Measurements from ENCODE around the gene RASGRP4. TPM values are rescaled to one million over a fixed set of nuclear protein-coding genes. Genes with fewer than 3 reads are reported as not detected.
"Not testable (repeated sequence)": the region's sequence is repeated elsewhere in the genome, so short reads cannot be mapped to it uniquely, and the experiment has no call there.

Gene RASGRP4
- total RNA-seq, 2 donors from 2014 or later = 2.3 to 8.3 TPM

DNA sequence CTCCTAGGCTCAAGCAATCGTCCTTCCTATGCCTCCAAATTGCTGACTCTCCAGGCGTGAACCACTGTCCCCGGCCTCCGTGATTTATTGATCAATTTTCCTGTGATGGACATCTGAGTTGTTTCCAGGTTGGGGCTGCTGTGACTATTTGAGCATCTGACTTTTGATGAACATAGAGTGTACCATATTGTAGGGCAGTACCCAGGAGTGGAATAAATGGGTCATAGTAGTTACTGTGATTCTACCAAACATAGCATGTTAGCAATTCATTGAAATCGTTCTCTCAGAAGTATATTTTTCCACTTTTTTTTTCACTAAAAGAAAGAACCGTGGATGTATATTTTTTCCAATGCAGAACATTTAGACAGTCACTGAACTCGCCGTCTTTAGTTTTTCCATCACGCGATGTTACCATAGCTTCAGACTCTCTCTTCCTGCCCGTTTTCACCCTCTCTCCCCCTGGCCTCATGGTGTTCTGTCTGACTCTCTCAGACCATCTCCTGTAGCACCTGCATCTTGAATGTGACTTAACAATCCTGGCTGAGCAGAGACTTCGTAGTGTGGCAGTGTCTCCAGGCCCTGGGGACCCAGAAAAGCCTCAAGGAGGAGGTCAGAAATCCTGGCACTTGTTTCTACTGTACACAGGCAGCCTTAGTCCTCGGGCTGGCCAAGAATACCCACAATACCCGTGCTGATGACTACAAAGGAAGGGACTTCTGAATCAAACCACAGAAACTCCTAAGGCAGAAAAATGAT is 3.2 kb upstream of the RASGRP4 start:
- ATAC-seq (peak; percentile 53 to 71), DNase-seq (ENCODE audit: low spot score in 2 of 2) (peak in 1 of 2 donors; percentile 39)
- no peaks in the 10 kb centered on the region for H3K36me3 Mint-ChIP-seq
- peak overlapping the region; percentile 85 to 99 for H3K27ac Mint-ChIP-seq
- no peaks in the 10 kb centered on the region for H3K9me3 Mint-ChIP-seq

DNA sequence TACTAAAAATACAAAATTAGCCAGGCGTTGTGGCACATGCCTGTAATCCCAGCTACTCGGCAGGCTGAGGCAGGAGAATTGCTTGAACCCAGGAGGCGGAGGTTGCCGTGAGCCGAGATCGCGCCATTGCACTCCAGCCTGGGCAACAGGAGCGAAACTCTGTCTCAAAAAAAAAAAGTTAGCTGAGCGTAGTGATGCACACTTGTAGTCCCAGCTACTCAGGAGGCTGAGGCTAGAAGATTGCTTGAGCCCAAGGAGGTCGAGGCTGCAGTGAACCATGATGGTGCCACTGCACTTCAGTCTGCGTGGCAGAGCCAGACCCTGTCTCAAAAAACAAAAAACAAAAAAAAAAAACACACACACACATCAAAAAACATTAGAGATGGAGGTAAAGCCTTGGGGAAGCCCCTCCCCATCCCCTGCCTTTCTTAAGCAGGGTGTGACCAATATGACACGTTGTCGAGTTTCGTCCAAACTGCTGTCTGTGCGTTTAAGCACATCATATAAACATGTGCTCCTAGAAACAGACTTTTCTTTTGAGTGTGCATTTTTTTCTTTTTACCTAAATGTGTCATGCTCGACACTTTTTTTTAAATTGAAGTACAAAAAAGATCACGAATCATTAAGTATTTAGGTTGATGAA is 1.1 kb upstream of the RASGRP4 start:
- H3K27ac Mint-ChIP-seq = peak overlapping the region; percentile 83 to 96
- not testable (repeated sequence) for H3K9me3 Mint-ChIP-seq, H3K36me3 Mint-ChIP-seq
- ATAC-seq = peak; percentile 85 to 86
- peak in 1 of 2 donors; percentile 54 for DNase-seq (ENCODE audit: low spot score in 2 of 2)

DNA sequence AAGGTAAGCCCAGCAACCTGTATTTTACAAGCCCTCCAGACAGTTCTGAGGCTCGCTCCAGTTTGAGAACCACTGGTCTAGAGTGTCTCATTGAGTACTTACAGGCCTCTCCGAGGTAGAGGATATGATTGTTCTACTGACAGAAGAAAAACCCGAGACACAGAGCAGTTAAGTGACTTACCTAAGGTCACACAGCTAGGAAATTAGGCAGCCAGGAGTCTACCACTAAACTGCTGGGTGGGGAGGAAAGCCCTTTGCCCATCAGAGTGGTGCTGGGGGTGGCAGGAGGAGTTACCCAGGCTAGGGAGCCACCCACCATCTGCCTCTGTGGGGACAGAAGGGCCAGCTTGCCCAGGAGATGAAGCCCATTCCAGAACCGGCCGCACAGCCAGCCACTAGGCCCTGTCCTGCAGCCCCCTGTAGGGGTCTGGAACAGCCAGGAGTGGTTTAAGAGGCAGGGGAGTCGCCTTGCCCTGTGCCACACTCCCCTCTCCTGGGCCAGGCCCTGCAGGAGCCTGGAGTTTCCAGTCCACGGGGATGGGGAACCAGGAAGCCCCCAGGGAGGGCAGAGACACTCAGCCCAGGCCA is 703 bp downstream of the RASGRP4 start:
- no peaks in the 10 kb centered on the region for H3K36me3 Mint-ChIP-seq
- DNase-seq (ENCODE audit: low spot score in 2 of 2) (no peak), ATAC-seq (no peak)
- peak overlapping the region; percentile 65 to 69 for H3K27ac Mint-ChIP-seq
- no peaks in the 10 kb centered on the region for H3K9me3 Mint-ChIP-seq

DNA sequence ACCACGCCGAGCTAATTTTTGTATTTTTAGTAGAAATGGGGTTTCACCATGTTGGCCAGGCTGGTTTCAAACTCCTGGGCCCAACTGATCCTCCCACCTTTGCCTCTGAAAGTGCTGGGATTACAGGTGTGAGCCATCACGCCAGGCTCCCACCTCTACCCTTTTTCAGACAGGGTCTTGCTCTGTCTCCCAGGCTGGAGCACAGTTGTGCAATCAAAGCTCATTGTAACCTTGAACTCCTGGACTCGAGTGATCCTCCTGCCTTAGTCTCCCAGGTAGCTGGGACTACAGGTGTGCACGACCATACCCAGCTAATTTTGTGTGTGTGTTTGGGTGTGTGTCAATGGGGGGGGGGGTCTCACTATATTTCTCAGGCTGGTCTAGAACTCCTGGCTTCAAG is 1.7 kb downstream of the RASGRP4 start:
- no peak for ATAC-seq
- DNase-seq (ENCODE audit: low spot score in 2 of 2) = no peak
- Mint-ChIP-seq H3K27ac (no peak overlapping the region), H3K9me3 (no peaks in the 10 kb centered on the region), H3K36me3 (no peaks in the 10 kb centered on the region)

DNA sequence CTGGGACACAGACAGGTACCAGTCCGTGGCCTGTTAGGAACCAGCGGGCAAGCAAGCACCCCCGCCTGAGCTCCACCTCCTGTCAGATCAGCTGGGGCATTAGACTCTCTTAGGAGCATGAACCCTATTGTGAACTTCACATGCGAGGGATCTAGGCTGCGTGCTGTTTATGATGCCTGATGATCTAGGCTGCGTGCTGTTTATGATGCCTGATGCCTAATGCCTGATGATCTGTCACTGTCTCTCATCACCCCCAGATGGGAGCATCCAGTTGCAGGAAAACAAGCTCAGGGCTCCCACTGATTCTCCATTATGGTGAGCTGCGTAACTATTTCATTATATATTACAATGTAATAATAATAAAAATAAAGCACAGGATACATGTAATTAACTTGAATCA is 3.6 kb downstream of the RASGRP4 start:
- no peaks in the 10 kb centered on the region for H3K9me3 Mint-ChIP-seq
- no peaks in the 10 kb centered on the region for H3K36me3 Mint-ChIP-seq
- DNase-seq (ENCODE audit: low spot score in 2 of 2) (no peak), ATAC-seq (no peak)
- no peak overlapping the region for H3K27ac Mint-ChIP-seq

DNA sequence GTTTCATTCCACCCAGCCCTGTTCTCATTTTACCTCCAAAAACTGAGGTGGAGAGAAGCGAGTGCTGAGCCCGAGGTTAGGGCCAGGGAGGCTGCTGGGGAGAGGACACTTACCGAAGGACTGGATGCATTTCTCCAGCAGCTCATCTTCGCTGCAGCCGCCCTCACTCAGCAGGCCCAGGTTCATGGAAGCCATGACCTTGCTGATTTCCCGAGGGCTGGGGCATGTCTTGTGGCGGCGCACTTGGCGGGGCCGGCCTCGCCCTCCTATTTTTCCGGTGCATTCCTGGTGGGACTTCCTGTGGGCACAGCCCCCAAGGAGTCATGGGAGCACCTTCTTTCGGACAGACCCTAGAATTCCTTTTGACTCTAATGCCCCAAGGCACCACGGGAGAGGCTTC is 4.2 kb downstream of the RASGRP4 start:
- Mint-ChIP-seq H3K36me3 (no peaks in the 10 kb centered on the region), H3K9me3 (no peaks in the 10 kb centered on the region), H3K27ac (no peak overlapping the region)
- DNase-seq (ENCODE audit: low spot score in 2 of 2) (no peak), ATAC-seq (no peak)

DNA sequence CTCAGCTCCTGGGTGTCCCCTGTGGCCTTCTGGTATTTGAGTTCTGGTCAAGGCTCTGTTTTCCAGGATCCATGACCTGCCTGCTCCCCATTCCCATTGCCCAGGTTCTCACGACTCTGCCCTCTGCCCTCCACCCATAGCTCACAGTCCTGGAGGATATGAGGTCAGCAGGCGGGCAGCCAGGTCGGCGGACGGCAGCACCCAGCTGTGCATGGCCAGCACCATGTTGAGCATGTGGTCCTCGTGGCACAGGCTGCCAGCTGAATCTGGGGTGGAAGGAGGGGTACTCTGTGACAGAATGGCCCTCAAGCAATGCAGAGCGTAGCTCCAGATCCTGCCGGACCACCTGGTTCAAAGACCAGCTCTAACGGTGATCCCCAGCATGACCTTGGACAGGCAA is 5.1 kb downstream of the RASGRP4 start:
- no peaks in the 10 kb centered on the region for H3K36me3 Mint-ChIP-seq
- H3K27ac Mint-ChIP-seq = no peak overlapping the region
- ATAC-seq (no peak), DNase-seq (ENCODE audit: low spot score in 2 of 2) (no peak)
- H3K9me3 Mint-ChIP-seq = no peaks in the 10 kb centered on the region

DNA sequence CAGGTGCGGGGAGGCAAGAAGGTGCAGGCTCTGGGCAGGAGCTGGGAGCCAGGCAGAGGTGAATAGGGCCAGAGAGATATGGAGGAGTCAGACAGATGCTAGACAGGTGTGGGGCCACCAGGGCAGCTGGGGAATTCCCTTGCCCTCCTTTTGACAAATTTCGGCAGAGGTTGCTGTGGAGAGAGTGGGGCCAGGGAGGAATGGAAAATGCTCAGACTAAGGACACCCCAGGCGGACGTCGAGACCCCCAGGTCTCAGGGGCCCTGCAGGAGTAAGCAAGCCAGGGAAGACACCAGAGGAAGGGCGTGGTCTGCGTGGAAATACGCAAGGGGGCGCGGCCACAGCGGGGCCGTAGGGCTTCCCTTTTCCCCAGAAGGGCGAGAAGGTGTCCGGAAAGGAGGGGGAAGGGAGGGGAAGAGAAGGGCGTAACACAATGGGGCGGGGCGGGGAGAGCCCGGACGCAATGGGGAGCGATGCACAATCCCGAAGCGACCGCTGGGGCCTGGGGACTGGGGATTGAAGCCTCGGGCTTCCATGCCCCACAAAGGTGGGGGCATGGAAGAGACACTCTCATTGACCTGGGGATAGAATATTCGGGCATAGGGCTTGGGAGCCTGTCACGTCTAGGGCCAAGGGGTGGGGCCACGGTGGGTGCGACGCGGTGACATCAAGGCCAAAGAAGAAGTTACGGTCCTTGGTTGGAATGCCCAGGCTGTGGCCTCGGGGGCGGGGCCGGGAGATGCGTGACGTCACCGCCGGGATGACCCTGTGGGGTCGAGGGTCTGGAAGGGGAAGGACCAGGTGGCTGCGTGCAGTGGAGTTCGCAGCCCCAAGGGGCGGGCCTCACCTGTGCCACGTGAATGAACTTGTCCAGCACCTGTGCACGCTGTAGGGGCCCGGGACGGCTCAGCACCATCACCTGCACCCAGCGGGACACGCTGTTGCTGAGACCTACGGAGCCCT is 8.2 kb downstream of the RASGRP4 start:
- no peaks in the 10 kb centered on the region for H3K36me3 Mint-ChIP-seq
- no peaks in the 10 kb centered on the region for H3K9me3 Mint-ChIP-seq
- peak; percentile 79 to 90 for ATAC-seq
- H3K27ac Mint-ChIP-seq = peak overlapping the region; percentile 39 to 67
- DNase-seq (ENCODE audit: low spot score in 2 of 2) = peak in 1 of 2 donors; percentile 69

DNA sequence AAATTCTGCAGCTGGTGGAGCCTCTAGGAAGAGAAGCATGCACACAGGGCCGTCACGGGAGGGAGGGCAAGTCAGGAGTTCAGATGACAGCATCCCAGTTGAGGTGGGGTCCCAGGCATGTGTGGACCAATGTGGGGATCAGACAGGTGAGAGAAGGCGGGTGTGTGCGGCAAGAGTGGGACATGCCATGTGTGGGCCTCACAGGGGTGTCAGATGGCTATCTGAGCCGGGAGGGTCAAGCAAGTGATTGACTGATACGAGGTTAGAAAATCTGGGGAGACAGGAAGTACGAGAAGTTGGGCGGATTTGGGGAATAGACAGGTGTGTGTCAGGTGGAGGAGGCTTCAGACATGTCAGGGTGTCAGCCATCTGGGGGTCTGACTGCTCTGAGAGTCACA is 8.9 kb downstream of the RASGRP4 start:
- Mint-ChIP-seq H3K27ac (peak overlapping the region; percentile 39 to 67), H3K36me3 (no peaks in the 10 kb centered on the region), H3K9me3 (no peaks in the 10 kb centered on the region)
- DNase-seq (ENCODE audit: low spot score in 2 of 2) (no peak), ATAC-seq (no peak)

DNA sequence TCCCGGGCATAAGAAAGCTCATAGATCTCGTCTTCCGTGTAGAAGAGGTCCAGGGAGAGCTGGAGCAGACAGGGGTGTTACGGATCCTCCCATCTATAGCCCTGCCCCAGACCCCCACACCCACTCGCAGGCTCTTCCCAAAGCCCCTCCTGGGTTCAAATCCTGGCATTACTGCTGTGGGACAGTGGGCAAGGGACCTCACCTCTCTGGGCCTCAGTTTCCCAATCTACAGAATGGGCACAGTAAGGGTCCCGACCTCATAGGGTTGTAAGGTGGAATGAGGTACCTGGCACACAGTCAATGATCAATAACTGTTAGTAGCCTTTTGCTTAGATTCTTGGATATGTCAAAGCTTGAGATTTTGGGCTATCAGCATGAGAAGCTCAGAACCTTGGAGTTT is 12.6 kb downstream of the RASGRP4 start:
- ATAC-seq = no peak
- no peaks in the 10 kb centered on the region for H3K9me3 Mint-ChIP-seq

DNA sequence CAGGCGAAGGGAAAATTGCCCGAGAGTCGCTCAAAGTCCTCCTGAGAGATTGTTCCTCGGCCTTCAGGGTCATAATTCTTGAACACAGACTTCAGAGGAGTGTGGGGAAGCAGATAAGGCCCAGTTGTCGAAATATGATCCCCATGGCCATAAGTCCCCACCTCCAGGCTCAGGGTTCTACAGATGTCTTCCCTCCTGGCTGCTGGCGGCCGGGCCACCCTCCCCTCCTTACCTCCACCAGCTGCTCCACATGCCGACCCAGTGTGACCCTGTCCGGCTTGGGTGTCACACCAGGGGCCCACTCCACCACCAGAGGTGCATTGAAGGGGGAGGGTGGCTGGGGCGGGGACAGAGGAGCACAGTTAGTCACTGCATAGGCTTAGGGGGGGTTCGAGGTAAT is 13.1 kb downstream of the RASGRP4 start:
- no peak for ATAC-seq
- DNase-seq (ENCODE audit: low spot score in 2 of 2) = no peak
- no peak overlapping the region for H3K27ac Mint-ChIP-seq
- no peaks in the 10 kb centered on the region for H3K9me3 Mint-ChIP-seq
- no peaks in the 10 kb centered on the region for H3K36me3 Mint-ChIP-seq

More for the DNA sequence above, 12.6 kb downstream of the RASGRP4 start:
- H3K27ac Mint-ChIP-seq = no peak overlapping the region
- no peaks in the 10 kb centered on the region for H3K36me3 Mint-ChIP-seq
- no peak for DNase-seq (ENCODE audit: low spot score in 2 of 2)

DNA sequence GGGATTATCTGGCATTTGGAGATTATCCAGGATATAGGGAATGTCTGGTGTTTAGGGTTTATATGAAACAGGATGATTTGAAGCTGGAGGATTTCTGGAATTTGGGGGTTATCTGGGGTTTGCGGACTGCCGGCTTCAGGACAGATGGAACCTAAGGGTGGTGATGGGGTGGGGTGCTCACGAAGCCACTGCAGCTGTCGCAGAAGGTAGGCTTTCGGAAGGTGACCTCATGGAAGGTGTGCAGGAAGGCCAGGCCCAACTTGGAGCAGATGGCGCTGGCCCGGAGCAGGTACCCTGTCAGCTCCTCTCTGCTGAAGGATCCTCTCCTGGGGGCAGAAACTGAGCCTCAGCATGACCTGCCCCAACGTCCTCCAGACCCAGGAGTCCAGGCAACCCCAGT is 13.5 kb downstream of the RASGRP4 start:
- no peaks in the 10 kb centered on the region for H3K9me3 Mint-ChIP-seq
- H3K36me3 Mint-ChIP-seq = no peaks in the 10 kb centered on the region
- ATAC-seq = no peak
- H3K27ac Mint-ChIP-seq = no peak overlapping the region
- DNase-seq (ENCODE audit: low spot score in 2 of 2) = no peak

DNA sequence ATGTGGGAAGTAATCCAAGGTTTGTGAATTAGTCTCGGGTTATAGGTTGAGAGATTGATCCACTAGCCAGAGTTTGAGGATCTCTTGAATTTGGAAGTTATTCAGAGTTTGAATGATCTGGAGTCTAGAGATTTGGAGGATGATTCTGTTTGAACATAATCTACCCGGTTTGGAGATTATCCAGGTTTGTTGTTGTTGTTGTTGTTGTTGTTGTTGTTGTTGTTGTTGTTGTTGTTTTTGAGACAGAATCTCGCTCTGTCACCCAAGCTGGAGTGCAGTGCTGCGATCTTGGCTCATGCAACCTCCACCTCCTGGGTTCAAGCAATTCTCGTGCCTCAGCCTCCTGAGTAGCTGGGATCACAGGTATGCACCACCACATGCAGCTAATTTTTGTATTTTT is 14.1 kb downstream of the RASGRP4 start:
- H3K36me3 Mint-ChIP-seq; H3K9me3 Mint-ChIP-seq; DNase-seq (ENCODE audit: low spot score in 2 of 2); ATAC-seq; H3K27ac Mint-ChIP-seq: not testable (repeated sequence)

DNA sequence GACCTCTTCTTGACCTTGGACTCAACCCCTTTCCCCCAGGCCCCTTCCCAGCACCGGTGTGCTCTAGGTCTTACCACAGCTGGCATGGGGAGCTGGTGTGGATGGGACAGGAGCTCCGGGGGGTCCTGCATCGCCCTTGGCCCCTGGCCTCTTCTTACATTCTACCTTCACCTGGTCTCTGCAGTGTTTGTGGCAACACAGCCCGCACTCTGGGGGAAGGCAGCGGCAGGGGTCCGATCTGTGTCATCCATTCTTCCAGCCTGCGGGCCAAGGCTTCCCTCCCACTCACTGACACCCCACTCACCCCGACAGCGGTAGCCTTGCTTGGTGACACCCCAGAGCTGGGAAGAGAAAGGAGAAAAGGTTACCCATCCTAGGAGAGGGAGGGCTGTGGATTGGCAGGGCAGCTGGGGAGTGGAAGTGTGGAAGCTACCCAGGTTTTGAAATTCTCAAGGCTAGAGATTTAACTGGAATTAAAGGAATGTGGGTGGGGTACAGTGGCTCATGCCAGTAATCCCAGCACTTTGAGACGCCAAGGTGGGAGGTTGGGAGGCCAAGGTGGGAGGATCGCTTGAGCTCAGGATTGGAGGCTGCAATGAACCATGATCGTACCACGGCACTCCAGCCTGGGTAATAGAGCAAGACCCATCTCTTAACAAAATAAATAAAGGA is 14.8 kb downstream of the RASGRP4 start:
- ATAC-seq = no peak
- Mint-ChIP-seq H3K9me3 (no peaks in the 10 kb centered on the region), H3K27ac (no peak overlapping the region), H3K36me3 (no peaks in the 10 kb centered on the region)
- no peak for DNase-seq (ENCODE audit: low spot score in 2 of 2)

DNA sequence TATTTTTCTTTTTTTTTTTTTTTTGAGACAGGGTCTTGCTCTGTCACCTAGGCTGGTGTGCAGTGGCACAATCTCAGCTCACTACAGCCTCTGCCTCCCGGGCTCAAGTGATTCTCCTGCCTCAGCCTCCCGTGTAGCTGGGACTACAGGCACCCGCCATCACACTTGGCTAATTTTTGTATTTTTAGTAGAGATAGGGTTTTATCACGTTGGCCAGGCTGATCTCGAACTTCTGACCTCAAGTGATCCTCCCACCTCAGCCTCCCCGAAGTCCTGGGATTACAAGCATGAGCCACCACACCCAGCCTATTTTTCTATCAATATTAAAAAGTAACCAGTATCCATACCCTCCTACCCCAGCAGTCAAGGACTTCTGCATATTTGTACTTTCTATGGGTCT is 15.6 kb downstream of the RASGRP4 start:
- H3K27ac Mint-ChIP-seq = peak overlapping the region in 1 of 2 donors; percentile 64
- H3K36me3 Mint-ChIP-seq; ATAC-seq; H3K9me3 Mint-ChIP-seq; DNase-seq (ENCODE audit: low spot score in 2 of 2): not testable (repeated sequence)

DNA sequence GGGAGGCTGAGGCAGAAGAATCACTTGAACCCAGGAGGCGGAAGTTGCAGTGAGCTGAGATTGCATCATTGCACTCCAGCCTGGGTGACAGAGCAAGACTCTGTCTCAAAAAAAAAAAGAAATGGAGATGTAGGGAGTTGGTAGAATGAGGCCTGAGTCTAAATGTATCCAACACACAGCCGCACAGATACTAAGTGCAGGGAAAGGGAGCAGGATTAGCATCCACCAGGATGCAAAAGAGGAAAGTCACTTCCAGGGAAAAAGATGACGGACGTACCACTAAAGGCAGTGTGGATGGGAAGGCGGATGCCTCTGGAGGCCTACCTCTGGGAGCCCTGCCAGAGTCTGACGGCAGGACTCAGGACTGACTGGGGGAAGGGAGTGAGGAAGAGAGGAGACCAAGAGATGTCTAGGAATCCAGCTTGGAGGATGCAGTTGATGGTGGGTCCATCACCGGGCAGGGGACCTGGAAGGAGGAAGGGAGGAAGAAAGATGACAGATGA is 16.3 kb downstream of the RASGRP4 start:
- H3K27ac Mint-ChIP-seq = peak overlapping the region in 1 of 2 donors; percentile 64
- no peak for ATAC-seq
- H3K36me3 Mint-ChIP-seq = peaks cover 0 to 6% of the 10 kb centered on the region in 2 donors
- no peak for DNase-seq (ENCODE audit: low spot score in 2 of 2)
- no peaks in the 10 kb centered on the region for H3K9me3 Mint-ChIP-seq

Data from activated naive CD4-positive, alpha-beta T cell treated with anti-CD3 and anti-CD28 coated beads, Interleukin-2, amount 50 U/mL, for 72 hours (primary cell).